ENCODE measurements around the gene LINGO3.
"Not testable (repeated sequence)": the region's sequence is repeated elsewhere in the genome, so short reads cannot be mapped to it uniquely, and the experiment has no call there.

Gene LINGO3, protein sequence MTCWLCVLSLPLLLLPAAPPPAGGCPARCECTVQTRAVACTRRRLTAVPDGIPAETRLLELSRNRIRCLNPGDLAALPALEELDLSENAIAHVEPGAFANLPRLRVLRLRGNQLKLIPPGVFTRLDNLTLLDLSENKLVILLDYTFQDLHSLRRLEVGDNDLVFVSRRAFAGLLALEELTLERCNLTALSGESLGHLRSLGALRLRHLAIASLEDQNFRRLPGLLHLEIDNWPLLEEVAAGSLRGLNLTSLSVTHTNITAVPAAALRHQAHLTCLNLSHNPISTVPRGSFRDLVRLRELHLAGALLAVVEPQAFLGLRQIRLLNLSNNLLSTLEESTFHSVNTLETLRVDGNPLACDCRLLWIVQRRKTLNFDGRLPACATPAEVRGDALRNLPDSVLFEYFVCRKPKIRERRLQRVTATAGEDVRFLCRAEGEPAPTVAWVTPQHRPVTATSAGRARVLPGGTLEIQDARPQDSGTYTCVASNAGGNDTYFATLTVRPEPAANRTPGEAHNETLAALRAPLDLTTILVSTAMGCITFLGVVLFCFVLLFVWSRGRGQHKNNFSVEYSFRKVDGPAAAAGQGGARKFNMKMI

DNA sequence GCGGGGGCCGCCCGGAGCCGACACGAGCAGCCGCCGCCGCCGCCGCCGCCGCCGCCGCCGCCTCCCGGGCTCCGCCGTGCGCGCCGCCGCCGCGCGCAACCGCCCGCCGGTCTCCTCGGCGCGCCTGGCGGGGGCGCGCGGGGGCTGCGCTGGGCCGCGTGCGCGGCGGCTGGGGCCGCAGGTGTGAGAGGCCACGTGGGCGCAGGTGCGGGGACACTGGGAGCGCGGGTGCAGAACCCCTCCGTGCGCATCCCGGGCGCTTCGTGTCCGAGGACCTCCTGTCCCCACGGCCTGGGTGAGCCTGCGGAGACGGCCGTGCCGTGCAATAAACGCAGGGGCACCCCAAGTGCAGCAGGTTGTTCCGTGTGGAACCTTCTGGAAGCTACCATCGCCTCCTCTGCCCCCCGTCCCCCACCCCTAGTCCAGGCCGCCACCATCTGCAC, at the start of gene LINGO3:
LINGO3 (minus strand) TSS at position 41 of the 443 bp plus-strand sequence. CDS start 16,378 bp downstream, outside the sequence.
- DNase-seq, result no peak

DNA sequence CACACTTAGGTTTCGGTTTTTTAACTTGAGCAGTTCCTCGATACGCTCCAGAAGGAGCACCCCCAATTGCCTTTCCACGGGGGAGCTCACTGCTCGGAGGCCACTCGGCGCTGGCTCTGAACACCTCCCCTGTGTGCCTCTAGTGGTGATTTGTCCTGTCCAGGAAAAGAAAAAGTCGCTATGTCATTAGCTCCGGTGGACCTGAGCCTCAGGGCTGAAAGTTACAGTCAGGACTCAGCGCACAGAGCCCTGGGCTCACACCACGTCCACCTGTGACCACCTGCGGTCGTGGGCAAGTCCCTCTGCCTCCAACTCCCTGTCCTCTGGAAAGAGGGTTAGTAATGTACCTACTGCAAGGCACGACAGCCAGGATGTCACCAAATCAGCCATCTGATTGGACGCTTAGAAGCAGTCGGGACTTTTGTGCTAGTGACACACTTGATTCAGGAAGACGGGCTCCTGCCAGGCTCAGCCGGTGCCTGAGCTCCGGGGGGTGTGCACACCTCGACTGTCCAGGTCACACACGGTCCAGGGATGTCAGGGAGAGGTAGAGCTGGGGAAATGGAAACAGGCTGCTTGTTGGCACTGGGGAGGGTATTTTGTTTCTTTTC, 48.2 kb upstream of the LINGO3 start:
- DNase-seq, result no peak

- DNase-seq, result no peak
Observed at GRCh38 chr19:2355168-2356035, 47.4 kb upstream of the LINGO3 start.

DNA sequence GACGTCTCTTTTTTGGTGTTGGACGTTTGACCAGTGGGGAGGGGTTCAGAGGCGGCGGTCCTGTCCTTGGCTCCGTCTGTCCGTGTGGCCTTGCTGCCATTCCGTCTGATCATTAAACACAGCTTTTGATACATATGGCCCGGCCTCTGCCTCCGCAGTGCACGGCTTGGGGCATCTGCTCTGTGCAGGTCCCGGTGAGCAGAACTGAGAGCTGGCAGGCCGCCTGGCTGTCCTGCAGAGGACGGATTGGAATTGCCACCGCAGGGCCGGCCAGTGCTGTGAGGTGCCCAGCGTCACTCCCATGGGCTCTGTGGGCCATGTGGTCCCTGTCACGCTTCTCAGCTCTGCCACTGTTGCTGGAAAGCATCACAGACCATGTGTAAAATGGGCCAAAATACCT, 46.7 kb upstream of the LINGO3 start:
- DNase-seq, result no peak

DNA sequence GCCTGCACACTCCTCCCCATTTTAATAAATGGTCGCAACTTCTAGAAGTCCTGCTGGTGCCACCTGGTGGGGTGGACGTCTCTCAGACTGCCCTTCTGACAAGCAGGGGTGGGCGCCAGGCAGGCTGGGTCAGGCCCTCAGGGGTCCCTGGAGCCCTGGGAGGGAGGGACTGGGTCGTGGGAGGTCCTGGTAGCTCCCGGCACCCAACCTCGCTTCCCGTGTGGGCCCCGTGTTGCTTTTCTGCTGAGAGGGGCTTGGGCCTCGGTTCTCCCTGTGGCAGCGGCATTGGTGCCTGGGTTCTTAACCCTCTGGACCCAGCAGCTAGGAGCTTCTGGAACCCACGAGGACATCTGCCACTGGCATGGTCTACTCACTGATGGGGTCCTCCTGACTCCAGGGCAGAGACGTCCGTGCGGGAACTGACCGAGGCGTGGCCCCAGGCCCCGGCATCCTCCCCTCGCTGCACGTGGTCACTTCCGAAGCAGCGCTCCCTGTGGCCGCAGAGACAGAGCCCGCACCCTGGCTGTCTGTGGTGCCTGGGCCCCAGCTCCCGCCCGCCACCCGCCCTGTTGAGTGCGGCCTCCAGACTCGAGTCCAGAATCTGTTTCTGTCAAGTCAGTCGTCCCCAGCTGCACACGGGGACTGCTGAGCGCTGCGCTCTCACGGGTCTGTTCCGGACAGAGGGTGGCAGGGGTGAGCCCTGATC, 46.1 kb upstream of the LINGO3 start:
- DNase-seq, result no peak

DNA sequence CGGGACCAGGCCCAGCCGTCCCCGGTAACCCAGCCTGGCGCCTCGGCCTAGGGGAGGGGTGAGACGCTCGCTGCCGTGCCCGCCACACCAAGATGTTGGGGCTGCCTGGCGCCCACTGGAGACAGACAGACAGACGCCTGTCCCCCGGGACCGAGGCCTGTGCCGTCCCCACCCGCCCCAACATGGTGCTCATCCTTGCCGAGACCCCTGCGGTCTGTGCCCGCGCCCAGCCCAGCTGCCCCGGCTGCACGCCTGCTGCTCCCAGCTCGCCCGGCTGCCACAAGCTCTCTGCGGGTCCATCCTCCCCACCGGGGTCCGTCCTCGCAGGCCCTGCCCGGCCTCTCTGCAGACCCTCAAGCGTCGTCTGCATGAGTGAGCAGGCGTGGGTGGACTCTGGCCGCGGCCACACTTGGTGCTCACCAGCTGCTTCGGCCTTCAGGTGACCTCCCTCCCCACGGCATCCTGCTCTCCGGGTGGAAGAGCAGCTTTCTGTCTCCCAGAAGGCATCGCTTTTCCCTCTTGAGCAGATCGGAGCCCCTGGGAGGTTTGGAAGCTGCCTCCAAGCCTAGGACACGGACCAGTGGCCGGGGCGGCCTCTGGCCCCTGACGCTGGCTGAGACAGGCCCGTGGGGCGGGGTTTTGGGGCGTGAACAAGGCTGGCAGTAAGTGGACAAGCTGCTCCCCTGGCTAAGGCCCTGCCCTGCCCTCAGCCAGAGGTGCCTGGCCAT, 45.4 kb upstream of the LINGO3 start:
- no peak for DNase-seq

DNA sequence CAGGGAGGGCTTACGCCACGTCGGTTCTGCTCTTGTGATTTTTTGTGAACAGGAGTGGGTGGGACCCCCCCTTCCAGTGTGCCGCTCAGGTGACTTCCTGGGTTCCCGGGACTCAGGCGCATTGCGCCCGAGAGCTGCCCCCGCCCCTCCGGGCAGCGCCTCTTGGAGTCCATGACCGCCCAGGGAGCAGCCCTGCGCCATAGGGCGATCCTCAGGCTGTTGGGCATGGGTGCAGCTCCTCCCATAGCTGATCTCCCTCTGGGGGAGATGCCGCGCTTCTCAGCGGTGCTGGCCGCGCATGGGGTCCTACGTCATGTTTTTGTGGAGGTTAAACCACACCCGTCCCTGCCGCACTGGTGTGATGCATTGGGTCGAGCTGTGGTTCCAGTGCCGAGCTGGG, 44.2 kb upstream of the LINGO3 start:
- DNase-seq, result no peak

DNA sequence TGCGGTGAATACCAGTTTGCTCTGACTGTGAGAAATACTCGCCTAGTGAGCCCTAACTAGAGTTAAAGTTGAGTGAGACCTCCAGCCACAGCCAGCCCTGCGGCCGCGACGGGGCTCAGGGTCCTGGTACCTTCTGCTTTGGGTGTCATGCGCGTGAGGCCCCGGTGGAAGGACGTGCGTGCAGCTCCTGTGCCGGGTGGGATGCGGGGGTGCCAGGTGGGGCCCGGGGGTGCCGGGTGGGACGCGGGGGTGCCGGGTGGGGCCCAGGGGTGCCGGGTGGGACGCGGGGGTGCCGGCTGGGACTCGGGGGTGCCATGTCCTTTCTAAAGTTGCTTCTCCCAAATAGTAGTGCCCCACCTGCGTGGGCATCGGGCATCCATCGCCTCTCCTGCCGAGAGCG, 43.6 kb upstream of the LINGO3 start:
- DNase-seq, result no peak

- no peak for DNase-seq
Observed at GRCh38 chr19:2350656-2351055, 42.7 kb upstream of the LINGO3 start.

DNA sequence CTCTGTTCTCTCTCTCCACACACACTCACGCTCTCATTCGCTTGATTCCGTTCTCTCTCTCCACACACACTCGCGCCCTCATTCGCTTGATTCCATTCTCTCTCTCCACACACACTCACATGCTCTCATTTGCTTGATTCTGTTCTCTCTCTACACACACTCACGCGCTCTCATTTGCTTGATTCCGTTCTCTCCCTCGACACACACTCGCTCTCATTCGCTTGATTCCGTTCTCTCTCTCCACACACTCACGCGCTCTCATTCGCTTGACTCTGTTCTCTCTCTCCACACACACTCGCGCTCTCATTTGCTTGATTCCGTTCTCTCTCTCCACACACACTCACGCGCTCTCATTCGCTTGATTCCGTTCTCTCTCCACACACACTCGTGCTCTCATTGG, 41.9 kb upstream of the LINGO3 start:
- DNase-seq, result not testable (repeated sequence)

DNA sequence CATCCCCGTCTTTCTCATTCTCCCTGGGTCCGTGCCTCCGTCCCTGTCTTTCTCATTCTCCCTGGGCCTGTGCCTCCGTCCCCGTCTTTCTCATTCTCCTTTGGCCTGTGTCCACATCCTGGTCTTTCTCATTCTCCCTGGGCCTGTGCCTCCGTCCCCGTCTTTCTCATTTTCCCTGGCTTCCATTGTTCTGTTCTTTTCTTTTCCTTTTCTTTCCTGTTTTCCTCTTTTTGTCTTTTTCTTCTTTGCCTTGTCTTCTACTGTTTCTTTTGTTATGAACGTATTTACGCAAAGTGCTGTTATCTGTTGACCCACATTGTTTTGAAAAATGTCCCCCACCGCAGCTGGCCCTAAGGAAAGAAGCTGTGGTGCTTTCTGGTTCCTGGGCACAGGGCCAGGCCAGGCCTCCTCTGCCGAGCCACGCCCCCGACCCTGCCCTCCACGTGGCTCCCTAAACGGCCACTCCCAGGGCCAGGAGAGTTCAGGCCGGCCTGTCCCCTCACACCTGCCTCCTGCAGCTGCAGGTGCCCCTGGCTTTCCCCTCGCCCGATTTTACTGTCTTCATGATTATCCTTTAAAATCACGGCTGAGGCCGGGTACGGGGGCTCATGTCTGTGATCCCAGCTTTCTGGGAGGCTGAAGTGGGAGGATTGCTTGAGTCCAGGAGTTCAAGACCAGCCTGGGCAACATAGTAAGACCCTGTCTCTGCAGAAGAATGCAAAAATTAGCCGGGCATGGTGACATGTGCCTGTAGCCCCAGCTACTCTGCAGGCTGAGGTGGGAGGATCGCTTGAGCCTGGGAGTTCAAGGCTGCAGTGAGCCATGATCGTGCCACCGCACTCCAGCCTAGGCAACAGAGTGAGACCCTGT, 38.1 kb upstream of the LINGO3 start:
- no peak for DNase-seq

DNA sequence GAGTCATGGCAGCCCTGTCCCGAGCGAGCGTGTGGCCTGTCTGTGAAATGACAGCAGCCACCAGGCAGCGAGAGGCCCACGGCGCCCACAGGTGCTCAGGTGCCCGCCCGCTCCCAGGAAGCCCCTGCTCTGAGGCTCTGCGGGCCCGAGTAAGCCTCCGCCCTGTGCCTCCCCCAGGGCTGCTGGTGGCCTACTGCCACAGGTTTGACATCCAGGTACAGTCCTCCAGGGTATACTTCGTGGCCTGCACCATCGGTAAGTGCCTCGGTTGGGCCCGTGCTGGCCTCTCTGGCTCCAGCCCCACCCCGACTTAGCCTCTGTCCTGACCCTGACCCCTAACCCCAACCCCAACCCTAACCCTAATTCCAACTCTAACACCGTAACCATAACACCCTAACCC, 37.1 kb upstream of the LINGO3 start:
- no peak for DNase-seq

DNA sequence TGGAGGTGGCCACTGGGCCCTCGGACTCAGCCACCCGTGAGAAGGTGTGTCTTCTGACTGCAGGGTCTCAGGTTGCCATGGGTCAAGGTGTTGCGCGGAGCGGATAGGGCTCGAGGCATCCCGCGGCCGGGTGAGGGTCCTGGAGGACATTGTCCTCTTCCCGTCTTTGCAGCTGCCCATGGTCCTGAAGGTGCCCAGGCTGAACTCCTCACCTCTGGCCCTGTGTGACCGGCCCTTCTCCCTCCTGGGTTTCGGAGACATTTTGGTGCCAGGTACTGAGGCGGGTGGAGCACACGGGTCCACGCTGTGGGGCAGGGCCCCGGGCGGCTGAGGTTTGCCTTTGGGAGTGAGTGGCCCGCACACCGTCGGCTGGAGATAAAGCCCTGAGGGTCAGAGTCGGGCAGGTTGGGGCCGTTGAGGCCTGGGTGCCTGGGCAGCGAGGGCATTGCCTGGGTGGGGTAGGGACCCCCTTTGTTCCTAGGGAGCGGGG, 36.5 kb upstream of the LINGO3 start:
- no peak for DNase-seq

DNA sequence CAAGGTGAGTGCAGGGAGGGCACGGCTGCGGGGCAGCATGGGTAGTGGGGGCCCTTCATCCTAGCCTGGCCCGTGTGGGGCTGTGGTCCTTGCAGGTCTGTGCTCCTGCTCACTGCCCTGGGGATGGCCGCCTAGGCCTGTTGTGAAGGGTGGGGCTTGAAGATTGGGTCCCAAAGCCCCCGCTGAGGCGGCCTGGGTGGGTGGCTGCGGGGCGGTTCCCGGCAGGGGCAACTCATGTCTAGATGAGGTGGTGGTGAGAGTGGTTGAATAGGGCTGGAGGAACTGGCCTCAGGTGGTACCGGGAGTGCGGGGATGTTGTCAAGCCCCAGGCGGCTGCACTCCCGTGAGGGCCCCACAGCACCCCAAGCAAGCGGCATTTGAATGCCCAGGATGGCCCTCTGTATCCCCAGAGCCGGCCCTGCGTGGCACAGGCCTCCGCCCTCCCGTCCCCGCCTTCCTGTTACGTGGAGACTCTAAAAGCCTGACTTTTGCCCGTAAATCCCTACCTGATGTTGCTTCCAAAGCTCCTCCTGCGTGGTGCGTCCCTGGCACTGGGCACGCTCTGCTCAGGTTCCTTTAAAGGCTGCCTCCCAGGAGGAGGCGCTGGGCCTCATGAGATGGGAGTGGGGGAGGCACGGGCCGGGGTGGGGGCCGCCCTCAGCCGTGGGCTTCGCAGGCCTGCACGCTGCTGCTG, 35.5 kb upstream of the LINGO3 start:
- DNase-seq, result no peak

GRCh38 chr19:2342656-2343288, 34.8 kb upstream of the LINGO3 start:
- no peak for DNase-seq

GRCh38 chr19:2341982-2342381, 34.0 kb upstream of the LINGO3 start:
- DNase-seq, result no peak

DNA sequence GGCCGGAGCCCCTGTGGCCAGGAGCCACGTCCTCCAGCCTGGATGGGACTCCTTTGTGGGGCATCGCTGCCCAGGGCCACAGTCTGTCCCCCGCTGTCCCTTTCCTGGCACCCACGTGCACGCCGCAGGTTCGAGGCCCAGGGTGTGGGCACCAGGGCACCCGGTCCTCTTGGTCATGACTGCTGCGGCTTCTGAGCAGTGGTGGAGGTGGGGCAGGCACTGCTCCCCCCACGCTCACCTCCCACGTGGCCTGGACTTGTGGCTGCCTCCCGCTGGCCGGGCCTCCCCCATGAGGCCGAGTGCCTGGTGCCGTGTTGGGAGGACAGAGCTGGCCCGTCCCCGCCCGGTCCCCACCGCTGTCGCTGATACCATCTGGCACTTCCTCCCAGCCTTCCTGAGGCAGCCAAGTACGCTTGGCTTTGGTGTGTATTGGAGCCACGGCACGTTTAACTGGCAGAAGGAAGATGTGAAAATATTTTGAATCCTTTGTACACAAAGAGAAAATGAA, 33.3 kb upstream of the LINGO3 start:
- no peak for DNase-seq

DNA sequence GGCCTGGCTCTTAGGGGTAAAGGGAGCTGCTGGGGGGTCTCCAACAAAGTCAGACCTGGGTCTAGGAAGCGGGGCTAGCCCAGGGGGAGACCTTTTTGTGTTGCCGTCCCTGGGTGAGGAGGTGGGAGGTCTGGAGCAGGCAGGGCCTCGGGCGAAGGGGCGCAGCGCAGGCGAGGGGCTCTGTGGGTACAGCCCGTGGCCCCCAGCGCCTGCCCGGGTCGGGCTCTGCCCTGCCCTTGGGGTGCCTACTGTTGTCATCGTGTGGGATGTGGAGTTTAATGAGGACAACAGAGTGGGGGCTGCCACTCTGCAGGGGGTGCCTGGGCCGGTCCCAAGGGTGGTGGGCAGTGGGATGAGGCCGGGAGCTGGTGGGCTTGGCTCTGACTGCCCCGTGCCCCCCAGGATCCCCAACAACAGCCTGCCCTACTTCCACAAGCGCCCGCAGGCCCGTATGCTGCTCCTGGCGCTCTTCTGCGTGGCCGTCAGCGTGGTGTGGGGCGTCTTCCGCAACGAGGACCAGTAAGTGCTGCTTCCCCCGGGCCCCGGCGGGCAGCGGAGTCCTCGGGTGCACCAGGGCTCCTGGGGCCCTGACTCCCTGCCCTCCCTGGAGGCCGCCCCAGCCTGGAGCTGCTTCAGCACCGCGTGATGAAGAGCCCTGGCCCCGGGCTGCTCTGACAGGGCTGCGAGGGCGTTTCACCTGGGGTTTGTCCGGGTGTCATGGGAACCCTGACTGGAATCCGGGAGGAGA, 32.7 kb upstream of the LINGO3 start:
- no peak for DNase-seq

Measured in NCI-H1436 treated with DMSO at 0.1 percent for 48 hours (cell line).